Measurements from ENCODE around the gene AEN.

GRCh38 chr15:88663141-88663621, 42.0 kb downstream of the AEN start:
- TF ChIP-seq REST (IDR thresholded peaks at IDR 0.05; ENCODE audit: insufficient read depth in 1 of 2, low read depth in 2 of 2, low read length in 2 of 2) = no peak
- TF ChIP-seq SIN3A (IDR thresholded peaks at IDR 0.05; ENCODE audit: borderline replicate concordance, insufficient read depth, low read length) = no peak

All from PFSK-1 (cell line).